Mammary epithelial cell (primary cell): Measurements from ENCODE around the gene CAMTA1.

Source experiments
- EZH2 ChIP-seq: IDR thresholded peaks from 2 replicates; pipeline ENCODE4 v1.6.1; 2012; ENCODE audit warnings: low read length, inconsistent platforms, borderline replicate concordance
- TF ChIP-seq, protein P1 (sequence below), 2 donors: IDR thresholded peaks in 1 of 2; conservative IDR thresholded peaks in 1 of 2; 2 replicates each; pipeline ENCODE4 v1.5.1; 2011 to 2012; ENCODE audit warnings: inconsistent platforms in 2 of 2, low read length in 2 of 2, mild to moderate bottlenecking in 2 of 2, control low read depth in 1 of 2, low read depth in 1 of 2; ENCODE audit not compliant: insufficient read depth in 1 of 2; ENCODE audit errors: extremely low read depth in 1 of 2

DNA sequence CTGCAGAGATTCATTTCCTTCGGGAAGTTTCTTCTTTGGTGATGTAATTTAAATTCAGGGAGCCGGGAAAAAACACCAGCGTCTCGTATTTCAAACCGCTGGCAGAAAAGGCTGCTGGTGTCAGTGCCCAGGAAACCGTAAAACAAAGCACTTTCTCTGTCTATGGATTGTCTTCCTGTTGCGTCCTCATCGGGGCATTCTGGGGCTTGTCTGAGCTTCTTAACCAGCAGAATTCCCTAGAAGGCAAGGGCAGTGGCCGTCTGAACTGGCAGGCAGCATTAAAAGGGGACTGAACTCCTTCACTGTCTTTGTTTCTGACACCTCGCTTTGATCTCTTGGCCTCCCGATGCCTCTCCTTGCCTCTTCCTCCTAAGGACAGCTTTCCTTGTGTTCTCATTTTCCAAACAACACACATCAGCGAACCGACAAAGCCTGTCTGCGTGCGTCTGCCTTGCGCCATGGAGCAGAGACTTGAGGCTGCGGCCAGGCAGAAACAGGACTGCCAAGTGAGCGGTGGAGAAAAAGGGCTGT, 594.3 kb downstream of the CAMTA1 start:
- TF ChIP-seq, protein P1, sequence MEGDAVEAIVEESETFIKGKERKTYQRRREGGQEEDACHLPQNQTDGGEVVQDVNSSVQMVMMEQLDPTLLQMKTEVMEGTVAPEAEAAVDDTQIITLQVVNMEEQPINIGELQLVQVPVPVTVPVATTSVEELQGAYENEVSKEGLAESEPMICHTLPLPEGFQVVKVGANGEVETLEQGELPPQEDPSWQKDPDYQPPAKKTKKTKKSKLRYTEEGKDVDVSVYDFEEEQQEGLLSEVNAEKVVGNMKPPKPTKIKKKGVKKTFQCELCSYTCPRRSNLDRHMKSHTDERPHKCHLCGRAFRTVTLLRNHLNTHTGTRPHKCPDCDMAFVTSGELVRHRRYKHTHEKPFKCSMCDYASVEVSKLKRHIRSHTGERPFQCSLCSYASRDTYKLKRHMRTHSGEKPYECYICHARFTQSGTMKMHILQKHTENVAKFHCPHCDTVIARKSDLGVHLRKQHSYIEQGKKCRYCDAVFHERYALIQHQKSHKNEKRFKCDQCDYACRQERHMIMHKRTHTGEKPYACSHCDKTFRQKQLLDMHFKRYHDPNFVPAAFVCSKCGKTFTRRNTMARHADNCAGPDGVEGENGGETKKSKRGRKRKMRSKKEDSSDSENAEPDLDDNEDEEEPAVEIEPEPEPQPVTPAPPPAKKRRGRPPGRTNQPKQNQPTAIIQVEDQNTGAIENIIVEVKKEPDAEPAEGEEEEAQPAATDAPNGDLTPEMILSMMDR (conservative IDR thresholded peaks at IDR 0.05 in 1 of 2, IDR thresholded peaks at IDR 0.05 in 1 of 2; ENCODE audit: extremely low read depth in 1 of 2, insufficient read depth in 1 of 2, low read depth in 1 of 2, low read length in 2 of 2): no peak
- TF ChIP-seq EZH2: no peak
